Adrenal gland (tissue), 12 donors: ENCODE measurements around the gene NCKAP5. TPM values are rescaled to one million over a fixed set of nuclear protein-coding genes. Genes with fewer than 3 reads are reported as not detected.

ENCODE experiments used
- DNase-seq, 7 donors: peaks; one replicate each; pipeline ENCODE4 v3.0.0-alpha.2; 2019 to 2020
- H3K27ac ChIP-seq, 5 donors: fragments of 200-600 bp; sonication (generic) in 4 of 5; 1 replicate in 3 of 5; 2 replicates in 2 of 5; pipeline versions ENCODE4 v1.5.1 to v1.8.0; 2016 to 2020; ENCODE audit warnings: mild to moderate bottlenecking in 1 of 5
- H3K27me3 ChIP-seq: fragments of 200-600 bp; 2 replicates; pipeline ENCODE4 v1.8.0; 2021
- H3K36me3 ChIP-seq, 2 donors: fragments of 200-600 bp; replicated peaks in 1 of 2; 1 replicate in 1 of 2; 2 replicates in 1 of 2; pipeline versions ENCODE4 v1.5.1 to v1.8.0; 2018 to 2022
- H3K4me1 ChIP-seq, 2 donors: fragments of 200-600 bp; replicated peaks in 1 of 2; 1 replicate in 1 of 2; 2 replicates in 1 of 2; pipeline versions ENCODE4 v1.5.1 to v1.8.0; 2018 to 2021
- H3K4me3 ChIP-seq, 4 donors: fragments of 200-600 bp; sonication (generic) in 3 of 4; one replicate each; pipeline ENCODE4 v1.5.1; 2016 to 2018
- H3K9me3 ChIP-seq, 3 donors: fragments of 200-600 bp; sonication (generic) in 1 of 3; replicated peaks in 1 of 3; 1 replicate in 2 of 3; 2 replicates in 1 of 3; pipeline versions ENCODE4 v1.5.1 to v1.8.0; 2016 to 2021
- POLR2A ChIP-seq, 2 donors: fragments of 450-650 bp; IDR thresholded peaks; one replicate each; pipeline ENCODE4 v1.6.1; 2017; ENCODE audit warnings: antibody characterized with exemption in 2 of 2, mild to moderate bottlenecking in 2 of 2, moderate library complexity in 1 of 2
- WGBS, 4 donors: extraction: QIAGEN DNeasy Blood & Tissue Kit in 2 of 4; methylation state at CpG; one replicate each; pipeline versions ENCODE4 v1.1.5 to v1.1.7; 2013 to 2017; 5-methylcytosine and 5-hydroxymethylcytosine counted together
- intact Hi-C, 2 donors: fragments of 100-400 bp; cut with DNase I; formaldehyde crosslinking; loops; one replicate each; pipeline versions ENCODE4 v1.14.1 to v1.15.0; 2022 to 2023
- polyA plus RNA-seq, 3 donors: library from polyadenylated mRNA; stranded (reverse); fragments of 200-250 nt in 2 of 3; fragments of 350-450 nt in 1 of 3; fragmentation: Illumina TruSeq in 1 of 3; extraction: RNeasy Lipid Tissue Mini Kit (QIAGEN cat#74804) in 1 of 3; gene quantifications; one replicate each; pipeline ENCODE4 v1.2.3, GENCODE V29; 2013 to 2014
- total RNA-seq, 9 donors: library from RNA; depleted of rRNA in 4 of 9; stranded (reverse); fragments of >200 nt in 4 of 9; fragments of 120-200 nt in 1 of 9; fragmentation: NEBNext Ultra II Directional in 1 of 9; extraction: Animal tissue kit (Norgen Biotek cat#: 25700) in 1 of 9; gene quantifications; one replicate each; pipeline versions ENCODE4 v1.1.0 to v1.2.4, GENCODE V29; 2013 to 2023
- TF ChIP-seq, protein P1 (sequence below), 6 experiments: fragments of 450-650 bp in 4 of 6; fragments of 200-600 bp in 2 of 6; sonication (generic) in 1 of 6; IDR thresholded peaks; 1 replicate in 5 of 6; 2 replicates in 1 of 6; pipeline versions ENCODE4 v1.5.1 to v1.8.0; 2016 to 2021; ENCODE audit warnings: antibody characterized with exemption in 6 of 6, mild to moderate bottlenecking in 2 of 6, moderate library complexity in 1 of 6
- donor health status: healthy with polysubstance abuse.
- donor health status: Bipolar disorder and iron deficiency.
- donor health status: DM: yes; HTN: yes; CAD: no.
- donor health status: DM: no; HTN: no; CAD: no.
- donor health status: DM: no; HTN: no; CAD: no.
- donor health status: DM: yes; HTN: yes; CAD: no.

NCKAP5 gene
- total and polyA plus RNA-seq, 12 donors: 0.06 to 3.1 (median 1.1) TPM

DNA sequence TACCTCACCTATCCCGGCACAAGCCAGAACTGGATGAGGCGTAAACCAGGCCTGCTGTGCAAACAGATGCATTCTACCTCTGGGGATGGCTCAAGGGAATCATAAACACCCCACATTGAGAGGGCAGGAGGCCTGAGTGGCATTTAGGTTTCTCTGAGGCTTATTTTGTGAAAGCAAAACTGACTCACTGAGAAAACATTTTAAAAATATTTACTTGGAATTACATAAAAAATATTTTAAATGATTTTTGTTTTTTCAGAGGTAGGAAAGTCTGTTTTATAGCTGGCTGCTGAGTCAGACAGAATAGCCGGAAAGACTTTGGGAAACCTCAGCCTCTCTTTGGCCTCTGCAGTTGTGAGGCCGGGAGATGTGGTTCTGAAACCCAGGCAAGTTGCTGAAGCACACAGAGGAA lies 244.1 kb downstream of the NCKAP5 start:
- Histone ChIP-seq H3K9me3 (no peaks in the 10 kb centered on the region), H3K36me3 (no peaks in the 10 kb centered on the region), H3K4me1 (no peaks in the 10 kb centered on the region), H3K27me3 (no peaks in the 10 kb centered on the region), H3K27ac (no peak overlapping the region), H3K4me3 (no peak overlapping the region)
- WGBS, 4 donors: 82 to 86% (median 84%) methylated on average over 4 of the region's 4 CpGs
- DNase-seq: no peak
- intact Hi-C loops: no loop called here
- TF ChIP-seq POLR2A (IDR thresholded peaks at IDR 0.05): no peak
- TF ChIP-seq, protein P1, sequence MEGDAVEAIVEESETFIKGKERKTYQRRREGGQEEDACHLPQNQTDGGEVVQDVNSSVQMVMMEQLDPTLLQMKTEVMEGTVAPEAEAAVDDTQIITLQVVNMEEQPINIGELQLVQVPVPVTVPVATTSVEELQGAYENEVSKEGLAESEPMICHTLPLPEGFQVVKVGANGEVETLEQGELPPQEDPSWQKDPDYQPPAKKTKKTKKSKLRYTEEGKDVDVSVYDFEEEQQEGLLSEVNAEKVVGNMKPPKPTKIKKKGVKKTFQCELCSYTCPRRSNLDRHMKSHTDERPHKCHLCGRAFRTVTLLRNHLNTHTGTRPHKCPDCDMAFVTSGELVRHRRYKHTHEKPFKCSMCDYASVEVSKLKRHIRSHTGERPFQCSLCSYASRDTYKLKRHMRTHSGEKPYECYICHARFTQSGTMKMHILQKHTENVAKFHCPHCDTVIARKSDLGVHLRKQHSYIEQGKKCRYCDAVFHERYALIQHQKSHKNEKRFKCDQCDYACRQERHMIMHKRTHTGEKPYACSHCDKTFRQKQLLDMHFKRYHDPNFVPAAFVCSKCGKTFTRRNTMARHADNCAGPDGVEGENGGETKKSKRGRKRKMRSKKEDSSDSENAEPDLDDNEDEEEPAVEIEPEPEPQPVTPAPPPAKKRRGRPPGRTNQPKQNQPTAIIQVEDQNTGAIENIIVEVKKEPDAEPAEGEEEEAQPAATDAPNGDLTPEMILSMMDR (IDR thresholded peaks at IDR 0.05): no peak

DNA sequence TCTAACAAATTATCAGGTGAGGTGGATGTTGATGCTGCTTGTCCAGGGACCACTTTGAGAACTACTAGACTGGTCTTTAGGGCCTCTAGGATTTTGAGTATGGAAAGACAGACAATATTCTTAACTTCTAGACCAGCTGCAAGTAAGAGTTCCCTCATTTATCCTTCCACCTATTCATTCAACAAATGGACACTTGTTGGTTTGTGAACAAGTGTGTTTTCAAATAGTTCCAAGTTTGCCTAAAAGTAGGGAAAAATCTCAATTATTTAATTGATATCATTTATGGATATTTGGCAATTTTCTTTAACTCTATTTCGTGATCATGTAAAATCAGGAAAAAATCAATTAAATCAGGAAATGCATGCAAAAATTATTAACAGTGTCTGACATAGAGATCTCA lies 245.4 kb downstream of the NCKAP5 start:
- H3K4me1 ChIP-seq: no peaks in the 10 kb centered on the region
- no peaks in the 10 kb centered on the region for H3K9me3 ChIP-seq
- no peaks in the 10 kb centered on the region for H3K27me3 ChIP-seq
- TF ChIP-seq, protein P1 (IDR thresholded peaks at IDR 0.05): no peak
- no peak for TF ChIP-seq POLR2A (IDR thresholded peaks at IDR 0.05)
- H3K36me3 ChIP-seq: no peaks in the 10 kb centered on the region
- no peak overlapping the region for H3K27ac ChIP-seq
- no peak for DNase-seq
- intact Hi-C loops: no loop called here
- 60 to 74% (median 68%) methylated on average over 1 of the region's 1 CpG for WGBS, 4 donors
- H3K4me3 ChIP-seq: no peak overlapping the region

DNA sequence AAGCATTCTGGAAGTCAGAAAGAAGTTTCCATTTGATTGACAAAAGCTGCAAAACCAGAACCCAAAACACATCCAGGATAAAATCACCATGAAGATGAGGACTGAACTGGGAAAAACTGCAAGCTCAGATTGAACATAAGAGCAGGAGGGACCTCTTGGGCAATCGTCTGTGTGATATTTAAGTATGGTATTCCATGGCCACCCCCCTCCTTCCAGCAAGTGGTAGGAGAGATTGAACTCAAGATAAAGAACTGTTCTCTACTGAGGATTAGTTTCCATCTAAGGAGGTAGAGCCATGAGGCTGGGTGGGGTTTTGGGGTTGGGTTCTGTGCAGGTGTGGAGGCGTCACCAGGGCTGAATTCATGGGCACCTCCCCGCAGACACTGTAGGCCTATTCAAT lies 251.1 kb downstream of the NCKAP5 start:
- 62 to 87% (median 75%) methylated on average over 1 to 3 of the region's 3 CpGs for WGBS, 4 donors
- no peaks in the 10 kb centered on the region for H3K9me3 ChIP-seq
- H3K27ac ChIP-seq: no peak overlapping the region
- intact Hi-C loops: no loop called here
- no peaks in the 10 kb centered on the region for H3K36me3 ChIP-seq
- no peak for DNase-seq
- TF ChIP-seq, protein P1 (IDR thresholded peaks at IDR 0.05): no peak
- no peak for TF ChIP-seq POLR2A (IDR thresholded peaks at IDR 0.05)
- no peaks in the 10 kb centered on the region for H3K27me3 ChIP-seq
- no peaks in the 10 kb centered on the region for H3K4me1 ChIP-seq
- H3K4me3 ChIP-seq: no peak overlapping the region

DNA sequence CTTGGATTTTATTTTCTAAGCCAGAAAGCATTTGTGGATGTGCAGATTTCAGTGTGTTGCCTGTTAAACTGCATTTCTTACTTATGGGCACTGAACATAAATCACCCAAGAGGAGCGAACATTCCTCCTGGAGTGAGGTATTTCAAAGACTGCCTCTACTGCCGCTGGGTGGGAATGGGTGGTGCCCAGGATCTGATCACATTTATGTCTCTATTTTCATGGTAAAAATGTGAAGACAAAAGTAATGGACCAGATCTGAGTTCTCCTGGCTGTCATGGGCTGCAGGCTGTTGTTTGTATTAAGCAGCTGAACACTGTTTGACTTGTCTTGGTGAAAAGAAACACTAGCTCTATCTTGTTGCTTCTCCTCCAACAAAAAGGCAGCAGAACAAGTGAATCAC lies 251.7 kb downstream of the NCKAP5 start:
- WGBS, 4 donors: 72 to 79% (median 77%) methylated on average over 2 of the region's 2 CpGs
- intact Hi-C loops: no loop called here

More for the DNA sequence above, 251.7 kb downstream of the NCKAP5 start:
- H3K4me1 ChIP-seq: no peaks in the 10 kb centered on the region
- H3K9me3 ChIP-seq: no peaks in the 10 kb centered on the region
- no peaks in the 10 kb centered on the region for H3K36me3 ChIP-seq
- DNase-seq: no peak
- H3K27ac ChIP-seq: no peak overlapping the region
- H3K4me3 ChIP-seq: no peak overlapping the region
- no peaks in the 10 kb centered on the region for H3K27me3 ChIP-seq
- TF ChIP-seq, protein P1 (IDR thresholded peaks at IDR 0.05): no peak
- TF ChIP-seq POLR2A (IDR thresholded peaks at IDR 0.05): no peak
